Breast epithelium (tissue), 4 donors: ENCODE measurements around the gene SRC. TPM values are rescaled to one million over a fixed set of nuclear protein-coding genes. Genes with fewer than 3 reads are reported as not detected.

Source experiments
- DNase-seq, 2 donors: peaks; one replicate each; pipeline ENCODE4 v3.0.0-alpha.2; 2019; ENCODE audit warnings: low spot score in 2 of 2
- H3K27ac ChIP-seq, 2 donors: fragments of 200-600 bp; sonication (generic) in 1 of 2; one replicate each; pipeline ENCODE4 v1.5.1; 2016 to 2019; ENCODE audit warnings: mild to moderate bottlenecking in 1 of 2
- H3K27me3 ChIP-seq, 2 donors: fragments of 200-600 bp; sonication (generic) in 1 of 2; one replicate each; pipeline versions ENCODE4 v1.5.1 to v1.6.0; 2017 to 2019; ENCODE audit warnings: control low read depth in 1 of 2, mild to moderate bottlenecking in 1 of 2
- H3K36me3 ChIP-seq: fragments of 200-600 bp; one replicate; pipeline ENCODE4 v1.5.1; 2019
- H3K4me1 ChIP-seq, 2 donors: fragments of 200-600 bp; sonication (generic); one replicate each; pipeline ENCODE4 v1.5.1; 2016 to 2019; ENCODE audit warnings: control low read depth in 1 of 2
- H3K4me3 ChIP-seq, 3 donors: fragments of 200-600 bp; sonication (generic); 1 replicate in 2 of 3; 2 replicates in 1 of 3; pipeline ENCODE4 v1.5.1; 2016 to 2019; ENCODE audit warnings: mild to moderate bottlenecking in 3 of 3, moderate library complexity in 2 of 3
- H3K9me3 ChIP-seq, 2 donors: fragments of 200-600 bp; sonication (generic) in 1 of 2; one replicate each; pipeline ENCODE4 v1.5.1; 2016 to 2019; ENCODE audit warnings: control low read depth in 1 of 2
- POLR2A ChIP-seq: fragments of 450-650 bp; IDR thresholded peaks from one replicate; pipeline ENCODE4 v1.6.1; 2016; ENCODE audit warnings: antibody characterized with exemption, mild to moderate bottlenecking, moderate library complexity
- POLR2AphosphoS5 ChIP-seq, 3 donors: sonication (generic); formaldehyde crosslinking; IDR thresholded peaks; one replicate each; pipeline ENCODE4 v1.6.1; 2017; ENCODE audit warnings: antibody characterized with exemption in 3 of 3
- intact Hi-C: fragments of 100-400 bp; cut with DNase I; formaldehyde crosslinking; loops from one replicate; pipeline ENCODE4 v1.15.1; 2023; ENCODE audit warnings: low total_unique reads
- total RNA-seq, 3 donors: library from RNA; depleted of rRNA; stranded (reverse); fragments of >200 nt; gene quantifications; one replicate each; pipeline ENCODE4 v1.1.0, GENCODE V29; 2016
- TF ChIP-seq, protein P1 (sequence below), 3 donors: fragments of 450-650 bp; IDR thresholded peaks; one replicate each; pipeline ENCODE4 v1.5.1; 2016 to 2017; ENCODE audit warnings: antibody characterized with exemption in 3 of 3, mild to moderate bottlenecking in 3 of 3, moderate library complexity in 3 of 3

The SRC gene
- total RNA-seq, 3 donors from 2014 or later: 12.8 to 25.6 (median 20.6) TPM

DNA sequence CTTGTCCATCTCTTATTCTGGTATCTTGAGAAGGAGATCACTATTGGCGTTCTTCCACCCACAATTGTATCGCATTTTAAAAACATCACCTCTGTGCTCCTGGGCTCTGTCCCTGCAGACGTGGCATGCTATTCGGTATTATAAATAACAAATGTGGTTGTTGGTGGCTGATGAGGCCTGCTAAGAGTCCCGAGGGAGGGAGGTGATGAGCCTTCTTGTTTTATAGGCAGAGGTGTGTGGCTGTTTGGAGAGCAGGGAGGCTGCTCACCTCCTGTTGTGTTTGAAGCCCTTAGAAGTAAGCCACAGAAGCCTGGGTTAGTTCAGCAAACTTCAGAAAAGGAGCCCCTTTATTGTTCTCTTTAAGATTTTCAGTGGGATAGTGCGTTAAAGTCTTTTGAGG, 40.9 kb upstream of the SRC start:
- H3K36me3 ChIP-seq: no peaks in the 10 kb centered on the region
- TF ChIP-seq POLR2A (no peak), POLR2AphosphoS5 (IDR thresholded peaks at IDR 0.05) (no peak)
- TF ChIP-seq, protein P1, sequence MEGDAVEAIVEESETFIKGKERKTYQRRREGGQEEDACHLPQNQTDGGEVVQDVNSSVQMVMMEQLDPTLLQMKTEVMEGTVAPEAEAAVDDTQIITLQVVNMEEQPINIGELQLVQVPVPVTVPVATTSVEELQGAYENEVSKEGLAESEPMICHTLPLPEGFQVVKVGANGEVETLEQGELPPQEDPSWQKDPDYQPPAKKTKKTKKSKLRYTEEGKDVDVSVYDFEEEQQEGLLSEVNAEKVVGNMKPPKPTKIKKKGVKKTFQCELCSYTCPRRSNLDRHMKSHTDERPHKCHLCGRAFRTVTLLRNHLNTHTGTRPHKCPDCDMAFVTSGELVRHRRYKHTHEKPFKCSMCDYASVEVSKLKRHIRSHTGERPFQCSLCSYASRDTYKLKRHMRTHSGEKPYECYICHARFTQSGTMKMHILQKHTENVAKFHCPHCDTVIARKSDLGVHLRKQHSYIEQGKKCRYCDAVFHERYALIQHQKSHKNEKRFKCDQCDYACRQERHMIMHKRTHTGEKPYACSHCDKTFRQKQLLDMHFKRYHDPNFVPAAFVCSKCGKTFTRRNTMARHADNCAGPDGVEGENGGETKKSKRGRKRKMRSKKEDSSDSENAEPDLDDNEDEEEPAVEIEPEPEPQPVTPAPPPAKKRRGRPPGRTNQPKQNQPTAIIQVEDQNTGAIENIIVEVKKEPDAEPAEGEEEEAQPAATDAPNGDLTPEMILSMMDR (IDR thresholded peaks at IDR 0.05): no peak
- no peaks in the 10 kb centered on the region for H3K27me3 ChIP-seq
- intact Hi-C loops: no loop called here
- peaks cover 0 to 15% of the 10 kb centered on the region in 2 donors for H3K4me1 ChIP-seq
- no peaks in the 10 kb centered on the region for H3K9me3 ChIP-seq
- DNase-seq: no peak
- no peak overlapping the region for H3K4me3 ChIP-seq
- H3K27ac ChIP-seq: no peak overlapping the region

GRCh38 chr20:37305839-37306238, 40.1 kb upstream of the SRC start:
- TF ChIP-seq POLR2A (no peak), POLR2AphosphoS5 (IDR thresholded peaks at IDR 0.05) (no peak)
- TF ChIP-seq, protein P1 (IDR thresholded peaks at IDR 0.05): no peak
- H3K27me3 ChIP-seq: no peaks in the 10 kb centered on the region
- H3K9me3 ChIP-seq: no peaks in the 10 kb centered on the region
- no peaks in the 10 kb centered on the region for H3K36me3 ChIP-seq
- DNase-seq: no peak
- peaks cover 0 to 23% of the 10 kb centered on the region in 2 donors for H3K4me1 ChIP-seq
- peak overlapping the region in 1 of 2 donors; percentile 10 for H3K27ac ChIP-seq
- H3K4me3 ChIP-seq: no peak overlapping the region
- intact Hi-C loops: no loop called here

DNA sequence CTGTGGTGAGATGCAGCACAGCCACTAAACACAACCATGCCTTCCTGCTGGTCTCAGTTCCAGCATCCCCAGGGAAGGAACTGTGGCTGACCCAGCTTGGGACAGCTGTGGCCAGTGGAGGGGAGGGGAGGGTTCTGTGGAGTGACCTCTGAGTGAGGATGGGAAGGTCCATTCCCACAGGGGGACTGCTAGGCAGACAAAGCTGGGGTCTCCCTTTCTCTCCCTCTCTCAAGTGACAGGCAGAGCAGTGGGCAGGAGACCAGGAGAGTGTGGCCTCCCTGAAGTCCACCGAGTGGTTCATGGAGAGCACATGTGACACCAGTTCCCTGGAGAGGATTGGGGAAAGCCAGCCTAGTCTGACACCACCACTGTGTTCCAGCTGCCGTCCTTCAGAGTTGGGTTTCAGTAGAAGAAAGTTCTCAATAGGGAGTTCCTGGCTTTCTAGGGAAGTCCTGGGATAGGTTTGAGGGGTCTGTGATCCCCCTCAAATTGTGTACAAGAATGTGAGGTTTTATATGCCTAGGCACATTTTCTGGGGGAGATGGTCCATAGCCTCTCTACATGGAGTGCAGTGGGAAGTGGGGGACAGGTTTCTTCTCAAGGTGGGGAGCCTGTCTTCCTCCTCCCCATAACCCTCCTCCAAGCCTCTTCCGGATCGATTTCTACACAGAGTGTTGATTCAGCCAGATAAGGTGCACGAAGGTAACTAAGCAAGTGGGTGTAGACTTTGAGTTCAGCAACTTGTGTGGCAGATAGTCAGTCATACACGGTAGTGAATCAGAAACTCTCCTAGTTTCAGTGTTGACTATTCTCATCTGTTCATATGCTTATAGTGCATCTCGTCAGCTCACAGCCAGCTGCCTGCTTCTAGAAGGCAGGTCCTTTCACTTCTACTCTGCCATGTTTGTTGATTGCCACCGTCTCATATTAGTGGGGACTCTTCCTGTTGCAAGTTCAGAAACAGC, 37.6 kb upstream of the SRC start:
- Histone ChIP-seq H3K27ac (peak overlapping the region; percentile 82 to 84), H3K36me3 (no peaks in the 10 kb centered on the region), H3K9me3 (no peaks in the 10 kb centered on the region), H3K4me1 (peaks cover 0 to 27% of the 10 kb centered on the region in 2 donors), H3K27me3 (no peaks in the 10 kb centered on the region), H3K4me3 (no peak overlapping the region)
- intact Hi-C loops: no loop called here
- DNase-seq: no peak
- TF ChIP-seq POLR2AphosphoS5 (IDR thresholded peaks at IDR 0.05): no peak
- TF ChIP-seq POLR2A: no peak
- TF ChIP-seq, protein P1 (IDR thresholded peaks at IDR 0.05): no peak

DNA sequence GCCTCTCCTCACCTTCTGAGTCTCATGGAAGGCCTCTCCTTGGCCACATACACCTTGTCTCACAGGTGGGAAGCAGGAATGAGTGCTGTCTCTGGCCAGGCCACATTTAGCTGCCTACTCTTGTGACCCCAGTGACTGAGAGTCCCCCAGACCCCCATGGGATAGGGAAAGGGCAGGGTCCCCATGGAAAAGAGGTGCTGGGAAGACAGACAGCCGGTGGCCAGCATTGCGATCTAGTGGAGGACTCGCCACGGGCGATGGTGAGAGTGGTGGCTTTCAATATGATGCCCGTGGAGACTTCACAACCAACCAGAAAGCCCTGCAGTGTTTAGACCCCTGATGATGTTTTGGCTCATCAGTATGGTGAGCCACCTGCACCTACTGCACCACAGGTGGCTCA, 36.6 kb upstream of the SRC start:
- TF ChIP-seq POLR2A: no peak
- TF ChIP-seq, protein P1 (IDR thresholded peaks at IDR 0.05): no peak
- TF ChIP-seq POLR2AphosphoS5 (IDR thresholded peaks at IDR 0.05): no peak
- H3K36me3 ChIP-seq: no peaks in the 10 kb centered on the region
- no peaks in the 10 kb centered on the region for H3K27me3 ChIP-seq
- H3K9me3 ChIP-seq: no peaks in the 10 kb centered on the region
- H3K27ac ChIP-seq: peak overlapping the region; percentile 82 to 84
- no peak for DNase-seq
- no peak overlapping the region for H3K4me3 ChIP-seq
- intact Hi-C loops: no loop called here
- peaks cover 8 to 35% of the 10 kb centered on the region in 2 donors for H3K4me1 ChIP-seq

GRCh38 chr20:37309936-37310590, 35.9 kb upstream of the SRC start:
- H3K36me3 ChIP-seq: no peaks in the 10 kb centered on the region
- DNase-seq: peak; percentile 70 to 87
- H3K27ac ChIP-seq: peak overlapping the region; percentile 82 to 84
- no peaks in the 10 kb centered on the region for H3K9me3 ChIP-seq
- intact Hi-C loops: no loop called here
- no peaks in the 10 kb centered on the region for H3K27me3 ChIP-seq
- no peak overlapping the region for H3K4me3 ChIP-seq
- no peak for TF ChIP-seq POLR2A
- TF ChIP-seq, protein P1 (IDR thresholded peaks at IDR 0.05): no peak
- no peak for TF ChIP-seq POLR2AphosphoS5 (IDR thresholded peaks at IDR 0.05)
- peaks cover 8 to 43% of the 10 kb centered on the region in 2 donors for H3K4me1 ChIP-seq
